NT2/D1 (cell line): Measurements from ENCODE around the gene GLIPR1L1.

ENCODE experiments used
- DNase-seq: peaks from one replicate; pipeline ENCODE4 v3.0.0-alpha.2; 2011; ENCODE audit warnings: low read depth, low spot score
- H3K27me3 ChIP-seq: 2 replicates; pipeline ENCODE4 v1.6.0; 2011; ENCODE audit warnings: mild to moderate bottlenecking; ENCODE audit not compliant: insufficient read length, insufficient read depth
- H3K36me3 ChIP-seq: 2 replicates; pipeline ENCODE4 v1.6.1; 2011; ENCODE audit warnings: mild to moderate bottlenecking, low read length, mixed read lengths; ENCODE audit not compliant: insufficient read depth, insufficient read length
- H3K4me1 ChIP-seq: 2 replicates; pipeline ENCODE4 v1.5.1; 2011; ENCODE audit not compliant: insufficient read depth, insufficient read length
- H3K4me3 ChIP-seq: 2 replicates; pipeline ENCODE4 v1.5.1; 2011; ENCODE audit warnings: low read depth; ENCODE audit not compliant: insufficient read length
- H3K9ac ChIP-seq: 2 replicates; pipeline ENCODE4 v1.6.0; 2011; ENCODE audit warnings: low read depth; ENCODE audit not compliant: insufficient read length
- H3K9me3 ChIP-seq: 2 replicates; pipeline ENCODE4 v1.5.1; 2011; ENCODE audit warnings: mild to moderate bottlenecking, low read length; ENCODE audit not compliant: insufficient read depth
- SUZ12 ChIP-seq: IDR thresholded peaks from 2 replicates; pipeline ENCODE4 v1.6.1; 2011; ENCODE audit not compliant: insufficient read length, insufficient read depth; ENCODE audit errors: extremely low read depth
- YY1 ChIP-seq: IDR thresholded peaks from 2 replicates; pipeline ENCODE4 v1.6.1; 2011; ENCODE audit not compliant: insufficient read length, insufficient read depth
- ZNF274 ChIP-seq: IDR thresholded peaks from 2 replicates; pipeline ENCODE4 v1.6.1; 2011; ENCODE audit warnings: mild to moderate bottlenecking, low read depth, low read length

The GLIPR1L1 gene, protein sequence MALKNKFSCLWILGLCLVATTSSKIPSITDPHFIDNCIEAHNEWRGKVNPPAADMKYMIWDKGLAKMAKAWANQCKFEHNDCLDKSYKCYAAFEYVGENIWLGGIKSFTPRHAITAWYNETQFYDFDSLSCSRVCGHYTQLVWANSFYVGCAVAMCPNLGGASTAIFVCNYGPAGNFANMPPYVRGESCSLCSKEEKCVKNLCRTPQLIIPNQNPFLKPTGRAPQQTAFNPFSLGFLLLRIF

GRCh38 chr12:75334384-75335030, at the start of gene GLIPR1L1:
Gene GLIPR1L1 (plus strand): TSS chr12:75334670. CDS start chr12:75334729, 59 bp downstream.
- H3K9ac ChIP-seq: peak within 1 kb of the TSS; percentile 58
- no peaks in the 10 kb centered on the region for H3K4me1 ChIP-seq
- H3K27me3 ChIP-seq: no peaks in the 10 kb centered on the region
- H3K4me3 ChIP-seq: peak within 1 kb of the TSS; percentile 16
- no peaks in the 10 kb centered on the region for H3K36me3 ChIP-seq
- no peaks in the 10 kb centered on the region for H3K9me3 ChIP-seq
- TF ChIP-seq ZNF274: no peak
- no peak for TF ChIP-seq SUZ12
- TF ChIP-seq YY1: no peak
- DNase-seq: peak; percentile 93

DNA sequence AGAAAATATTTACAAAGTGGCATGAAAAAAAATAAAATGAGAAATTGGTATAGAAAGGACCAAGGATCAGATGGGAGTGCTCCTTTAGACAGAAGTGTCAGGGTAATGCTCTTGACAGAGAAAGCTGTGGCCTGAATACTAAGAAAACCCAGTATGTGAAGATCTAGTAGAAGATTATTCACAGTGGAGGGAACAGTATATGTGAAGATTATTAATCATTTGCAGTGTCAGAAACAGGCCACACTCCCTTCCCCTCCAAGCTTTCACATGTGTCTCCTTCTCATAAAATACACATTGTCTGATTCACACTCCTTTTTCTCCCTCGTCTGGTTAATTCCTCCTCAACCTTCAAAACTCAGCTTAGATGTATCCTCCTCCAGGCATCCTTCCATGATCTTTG, 45.6 kb upstream of the GLIPR1L1 start:
- TF ChIP-seq ZNF274 (no peak), YY1 (no peak), SUZ12 (no peak)
- Histone ChIP-seq H3K9me3 (no peaks in the 10 kb centered on the region), H3K27me3 (no peaks in the 10 kb centered on the region), H3K9ac (no peak overlapping the region), H3K36me3 (no peaks in the 10 kb centered on the region), H3K4me1 (no peaks in the 10 kb centered on the region), H3K4me3 (no peak overlapping the region)
- no peak for DNase-seq

- no peaks in the 10 kb centered on the region for H3K36me3 ChIP-seq
- DNase-seq: no peak
- TF ChIP-seq ZNF274: no peak
- no peak for TF ChIP-seq SUZ12
- no peak for TF ChIP-seq YY1
- no peaks in the 10 kb centered on the region for H3K27me3 ChIP-seq
- H3K4me1 ChIP-seq: no peaks in the 10 kb centered on the region
- H3K4me3 ChIP-seq: no peak overlapping the region
- no peaks in the 10 kb centered on the region for H3K9me3 ChIP-seq
- H3K9ac ChIP-seq: no peak overlapping the region
Measured at GRCh38 chr12:75289753-75290152, 44.7 kb upstream of the GLIPR1L1 start.

DNA sequence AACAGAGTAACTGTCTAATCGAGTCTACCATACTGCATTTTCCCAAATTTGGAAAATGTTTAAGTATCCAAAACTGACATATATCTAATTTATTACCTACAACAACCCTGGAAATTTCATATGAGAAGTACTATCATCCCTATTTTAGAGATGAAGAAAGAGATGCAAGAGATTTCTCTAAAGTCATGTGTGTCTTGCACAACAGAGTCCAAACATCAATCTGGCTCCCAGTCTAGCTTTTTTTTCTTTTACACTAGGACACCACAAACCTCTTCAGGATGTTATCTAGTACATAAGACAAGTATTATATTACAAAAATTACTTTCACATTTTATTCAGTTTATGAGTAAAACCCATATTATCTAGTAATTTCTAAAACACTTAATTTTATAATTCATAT, 43.5 kb upstream of the GLIPR1L1 start:
- no peak overlapping the region for H3K9ac ChIP-seq
- H3K36me3 ChIP-seq: no peaks in the 10 kb centered on the region
- DNase-seq: no peak
- H3K4me1 ChIP-seq: no peaks in the 10 kb centered on the region
- H3K9me3 ChIP-seq: no peaks in the 10 kb centered on the region
- no peak overlapping the region for H3K4me3 ChIP-seq
- H3K27me3 ChIP-seq: no peaks in the 10 kb centered on the region
- no peak for TF ChIP-seq YY1
- TF ChIP-seq ZNF274: no peak
- no peak for TF ChIP-seq SUZ12

- Histone ChIP-seq H3K9ac (no peak overlapping the region), H3K4me1 (no peaks in the 10 kb centered on the region), H3K9me3 (no peaks in the 10 kb centered on the region), H3K27me3 (no peaks in the 10 kb centered on the region), H3K36me3 (no peaks in the 10 kb centered on the region), H3K4me3 (no peak overlapping the region)
- DNase-seq: no peak
- no peak for TF ChIP-seq ZNF274
- no peak for TF ChIP-seq YY1
- no peak for TF ChIP-seq SUZ12
Measured at GRCh38 chr12:75294336-75294735, 40.1 kb upstream of the GLIPR1L1 start.

DNA sequence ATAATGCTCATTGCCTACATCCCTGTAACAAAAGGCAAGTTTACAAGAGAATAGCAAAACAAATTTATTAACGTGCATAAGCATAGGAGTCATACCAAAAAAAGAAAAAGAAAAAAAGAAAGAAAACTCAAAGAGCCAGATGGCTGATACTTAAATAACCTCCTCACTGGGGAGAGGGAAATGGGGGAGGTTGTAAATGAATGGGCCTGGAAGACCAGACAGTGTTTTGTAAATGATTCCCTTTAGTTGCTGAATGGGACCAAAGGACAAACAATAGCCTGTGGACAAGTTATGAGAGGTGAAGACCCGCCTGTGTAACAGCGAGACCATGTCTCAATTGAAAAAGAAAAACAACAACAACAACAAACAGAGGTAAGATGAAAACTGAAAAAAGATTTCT, 39.7 kb upstream of the GLIPR1L1 start:
- Histone ChIP-seq H3K4me1 (no peaks in the 10 kb centered on the region), H3K4me3 (no peak overlapping the region), H3K9ac (no peak overlapping the region), H3K9me3 (no peaks in the 10 kb centered on the region), H3K36me3 (no peaks in the 10 kb centered on the region), H3K27me3 (no peaks in the 10 kb centered on the region)
- peak; percentile 25 for DNase-seq
- TF ChIP-seq YY1: no peak
- TF ChIP-seq ZNF274: no peak
- TF ChIP-seq SUZ12: no peak

DNA sequence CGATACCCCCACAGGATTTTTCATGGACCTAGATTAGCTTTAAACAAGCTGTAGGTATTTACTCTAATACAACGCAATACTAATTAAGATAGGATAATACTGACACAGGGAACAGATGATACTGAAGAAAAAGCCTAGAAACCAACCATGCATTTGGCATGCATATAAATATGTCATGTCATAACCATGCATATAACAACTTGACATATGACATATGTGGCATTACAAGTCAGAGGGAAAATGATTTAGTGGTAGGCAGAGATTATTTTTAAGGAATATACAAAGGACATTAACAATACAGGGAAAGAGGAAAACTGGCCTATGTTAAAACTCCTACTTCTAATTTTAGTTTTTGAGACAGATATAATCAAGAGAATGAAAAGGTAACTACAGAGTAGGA, 32.2 kb upstream of the GLIPR1L1 start:
- DNase-seq: no peak
- Histone ChIP-seq H3K4me3 (no peak overlapping the region), H3K9ac (no peak overlapping the region), H3K9me3 (no peaks in the 10 kb centered on the region), H3K4me1 (no peaks in the 10 kb centered on the region), H3K36me3 (no peaks in the 10 kb centered on the region), H3K27me3 (no peaks in the 10 kb centered on the region)
- TF ChIP-seq YY1: no peak
- no peak for TF ChIP-seq ZNF274
- TF ChIP-seq SUZ12: no peak
